ENCODE results near the gene SERPINF2. TPM values are rescaled to one million over a fixed set of nuclear protein-coding genes. Genes with fewer than 3 reads are reported as not detected.

SERPINF2 gene
- total and polyA plus RNA-seq, 3 experiments from 2014 or later: 0.13 to 0.33 TPM; not detected in 1

DNA sequence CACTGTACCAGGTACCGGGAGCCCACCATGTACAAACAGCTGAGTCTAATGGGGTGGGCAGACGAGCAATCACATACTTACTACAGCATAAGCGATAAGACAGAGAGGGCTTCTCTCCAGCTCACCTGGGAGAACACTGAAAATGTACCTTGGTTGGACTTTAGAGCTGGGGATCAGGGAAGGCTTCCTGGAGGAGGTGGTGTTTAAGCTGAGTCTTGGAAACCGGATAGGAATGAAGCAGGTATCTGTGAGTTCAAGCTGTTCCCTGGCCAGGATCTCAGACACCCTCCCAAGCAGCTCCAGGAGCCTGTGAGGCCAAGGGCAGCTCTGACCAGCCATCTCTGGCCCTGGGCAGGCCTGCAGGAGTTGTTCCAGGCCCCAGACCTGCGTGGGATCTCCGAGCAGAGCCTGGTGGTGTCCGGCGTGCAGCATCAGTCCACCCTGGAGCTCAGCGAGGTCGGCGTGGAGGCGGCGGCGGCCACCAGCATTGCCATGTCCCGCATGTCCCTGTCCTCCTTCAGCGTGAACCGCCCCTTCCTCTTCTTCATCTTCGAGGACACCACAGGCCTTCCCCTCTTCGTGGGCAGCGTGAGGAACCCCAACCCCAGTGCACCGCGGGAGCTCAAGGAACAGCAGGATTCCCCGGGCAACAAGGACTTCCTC is 11.2 kb downstream of the SERPINF2 start:
- Histone ChIP-seq H3K36me3 (ENCODE audit: insufficient read depth, low read length) (no peaks in the 10 kb centered on the region), H3K4me3 (ENCODE audit: low read length) (no peak overlapping the region), H3K4me1 (ENCODE audit: insufficient read depth, low read length) (no peaks in the 10 kb centered on the region), H3K9me3 (ENCODE audit: low read length) (no peaks in the 10 kb centered on the region), H3K27me3 (ENCODE audit: insufficient read depth, low read length, poor library complexity, severe bottlenecking) (no peaks in the 10 kb centered on the region), H3K27ac (ENCODE audit: low read depth, low read length) (no peak overlapping the region)
- Mint-ChIP-seq H3K4me3 (no peak overlapping the region), H3K27ac (peak overlapping the region in 1 of 8 donors; percentile 79), H3K36me3 (no peaks in the 10 kb centered on the region), H3K4me1 (peaks cover 0 to 3% (median 0%) of the 10 kb centered on the region in 3 donors), H3K9me3 (no peaks in the 10 kb centered on the region), H3K27me3 (peaks cover 1 to 8% of the 10 kb centered on the region in 2 donors)
- POLR2A ChIA-PET: no interaction called here
- CTCF ChIA-PET: no interaction called here
- DNase-seq: no peak

DNA sequence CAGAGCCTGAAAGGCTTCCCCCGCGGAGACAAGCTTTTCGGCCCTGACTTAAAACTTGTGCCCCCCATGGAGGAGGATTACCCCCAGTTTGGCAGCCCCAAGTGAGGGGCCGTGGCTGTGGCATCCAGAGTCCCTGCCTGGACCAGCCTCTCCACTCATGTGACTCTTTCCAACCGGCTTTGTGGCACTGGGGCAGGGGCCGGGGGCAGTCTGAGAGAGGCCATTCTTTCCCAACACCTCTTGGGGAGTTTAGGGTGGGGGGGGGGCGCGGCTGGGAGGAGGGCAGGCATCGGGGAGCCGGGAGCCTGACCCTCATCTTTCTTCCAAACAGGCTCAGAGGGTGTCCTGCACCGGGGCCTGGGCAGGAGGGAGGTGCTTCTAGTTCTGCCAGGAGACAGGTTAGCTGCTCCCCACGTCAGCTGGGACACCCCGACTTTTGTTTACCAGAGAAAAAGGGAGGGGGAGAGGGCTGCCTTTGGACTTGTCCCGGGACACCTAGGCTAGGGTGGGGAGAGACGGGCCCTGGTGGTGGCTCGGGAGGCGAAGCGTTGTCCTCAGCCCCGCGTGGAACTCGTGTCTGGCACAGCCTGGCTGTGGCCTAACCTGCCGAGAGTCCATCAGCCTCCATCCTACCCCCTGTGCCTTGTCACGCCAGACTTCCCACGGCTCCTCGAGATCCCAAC is 11.9 kb downstream of the SERPINF2 start:
- CTCF ChIA-PET: interaction anchor here (0.6 kb wide), 1 partner anchor 68 kb away, joined by 3 read pairs; no protein-coding TSS in a partner anchor

DNA sequence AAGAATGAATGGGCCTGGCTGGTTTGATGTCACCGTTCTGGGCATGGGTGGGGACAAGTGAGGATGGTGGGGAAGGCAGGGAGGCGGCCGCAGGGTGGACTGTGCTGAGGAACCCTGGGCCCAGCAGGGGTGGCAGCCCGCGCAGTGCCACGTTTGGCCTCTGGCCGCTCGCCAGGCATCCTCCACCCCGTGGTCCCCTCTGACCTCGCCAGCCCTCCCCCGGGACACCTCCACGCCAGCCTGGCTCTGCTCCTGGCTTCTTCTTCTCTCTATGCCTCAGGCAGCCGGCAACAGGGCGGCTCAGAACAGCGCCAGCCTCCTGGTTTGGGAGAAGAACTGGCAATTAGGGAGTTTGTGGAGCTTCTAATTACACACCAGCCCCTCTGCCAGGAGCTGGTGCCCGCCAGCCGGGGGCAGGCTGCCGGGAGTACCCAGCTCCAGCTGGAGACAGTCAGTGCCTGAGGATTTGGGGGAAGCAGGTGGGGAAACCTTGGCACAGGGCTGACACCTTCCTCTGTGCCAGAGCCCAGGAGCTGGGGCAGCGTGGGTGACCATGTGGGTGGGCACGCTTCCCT is 12.7 kb downstream of the SERPINF2 start:
- Histone ChIP-seq H3K4me3 (ENCODE audit: low read length) (no peak overlapping the region), H3K27ac (ENCODE audit: low read depth, low read length) (no peak overlapping the region), H3K27me3 (ENCODE audit: insufficient read depth, low read length, poor library complexity, severe bottlenecking) (no peaks in the 10 kb centered on the region), H3K4me1 (ENCODE audit: insufficient read depth, low read length) (no peaks in the 10 kb centered on the region), H3K36me3 (ENCODE audit: insufficient read depth, low read length) (no peaks in the 10 kb centered on the region), H3K9me3 (ENCODE audit: low read length) (no peaks in the 10 kb centered on the region)
- Mint-ChIP-seq H3K36me3 (no peaks in the 10 kb centered on the region), H3K4me1 (peaks cover 0 to 3% (median under 1%) of the 10 kb centered on the region in 3 donors), H3K4me3 (no peak overlapping the region), H3K9me3 (no peaks in the 10 kb centered on the region), H3K27ac (peak overlapping the region in 1 of 8 donors; percentile 47), H3K27me3 (peaks cover 1 to 8% of the 10 kb centered on the region in 2 donors)
- ChIA-PET POLR2A (no interaction called here), CTCF (interaction anchor here (0.6 kb wide), 2 partner anchors 68 to 531 kb away, joined by 3 read pairs; no protein-coding TSS in a partner anchor)
- no peak for DNase-seq

More for the DNA sequence above, 11.9 kb downstream of the SERPINF2 start:
- peak overlapping the region in 1 of 7 donors; percentile 27 for H3K4me3 Mint-ChIP-seq
- H3K4me3 ChIP-seq (ENCODE audit: low read length): no peak overlapping the region
- no peak overlapping the region for H3K27ac ChIP-seq (ENCODE audit: low read depth, low read length)
- H3K4me1 Mint-ChIP-seq: peaks cover 0 to 3% (median 0%) of the 10 kb centered on the region in 3 donors
- no peaks in the 10 kb centered on the region for H3K4me1 ChIP-seq (ENCODE audit: insufficient read depth, low read length)
- H3K27ac Mint-ChIP-seq: no peak overlapping the region
- H3K27me3 Mint-ChIP-seq: peaks cover 1 to 8% of the 10 kb centered on the region in 2 donors
- no peaks in the 10 kb centered on the region for H3K9me3 Mint-ChIP-seq
- no peak for DNase-seq
- H3K36me3 Mint-ChIP-seq: no peaks in the 10 kb centered on the region
- POLR2A ChIA-PET: no interaction called here
- H3K36me3 ChIP-seq (ENCODE audit: insufficient read depth, low read length): no peaks in the 10 kb centered on the region
- H3K27me3 ChIP-seq (ENCODE audit: insufficient read depth, low read length, poor library complexity, severe bottlenecking): no peaks in the 10 kb centered on the region
- H3K9me3 ChIP-seq (ENCODE audit: low read length): no peaks in the 10 kb centered on the region

DNA sequence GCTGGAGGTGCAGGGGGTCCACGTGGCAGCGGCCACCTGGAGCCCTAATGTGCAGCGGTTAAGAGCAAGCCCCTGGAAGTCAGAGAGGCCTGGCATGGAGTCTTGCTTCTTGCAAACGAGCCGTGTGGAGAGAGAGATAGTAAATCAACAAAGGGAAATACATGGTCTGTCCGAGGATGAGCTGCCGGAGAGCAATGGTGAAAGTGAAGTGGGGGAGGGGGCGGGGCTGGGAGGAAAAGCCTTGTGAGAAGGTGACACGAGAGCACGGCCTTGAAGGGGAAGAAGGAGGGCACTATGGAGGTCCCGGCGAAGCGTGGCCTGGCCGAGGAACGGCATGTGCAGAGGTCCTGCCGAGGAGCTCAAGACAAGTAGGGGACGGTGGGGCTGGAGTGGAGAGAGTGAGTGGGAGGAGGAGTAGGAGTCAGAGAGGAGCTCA is 13.2 kb downstream of the SERPINF2 start:
- Mint-ChIP-seq H3K4me1 (peaks cover 0 to 3% (median 3%) of the 10 kb centered on the region in 3 donors), H3K4me3 (no peak overlapping the region), H3K27ac (no peak overlapping the region), H3K36me3 (no peaks in the 10 kb centered on the region), H3K9me3 (no peaks in the 10 kb centered on the region), H3K27me3 (peaks cover 1 to 8% of the 10 kb centered on the region in 2 donors)
- Histone ChIP-seq H3K4me3 (ENCODE audit: low read length) (no peak overlapping the region), H3K27me3 (ENCODE audit: insufficient read depth, low read length, poor library complexity, severe bottlenecking) (no peaks in the 10 kb centered on the region), H3K4me1 (ENCODE audit: insufficient read depth, low read length) (no peaks in the 10 kb centered on the region), H3K9me3 (ENCODE audit: low read length) (no peaks in the 10 kb centered on the region), H3K27ac (ENCODE audit: low read depth, low read length) (no peak overlapping the region), H3K36me3 (ENCODE audit: insufficient read depth, low read length) (no peaks in the 10 kb centered on the region)
- POLR2A ChIA-PET: no interaction called here
- no peak for DNase-seq
- CTCF ChIA-PET: interaction anchor here (0.6 kb wide), 1 partner anchor 531 kb away, joined by 3 read pairs; no protein-coding TSS in a partner anchor

- ChIA-PET CTCF (no interaction called here), POLR2A (no interaction called here)
- H3K27ac Mint-ChIP-seq: peak overlapping the region in 1 of 8 donors; percentile 61
Observed at GRCh38 chr17:1758807-1759206, 16.1 kb downstream of the SERPINF2 start.

GRCh38 chr17:1759529-1759928 is 16.9 kb downstream of the SERPINF2 start:
- DNase-seq: no peak
- ChIA-PET POLR2A (no interaction called here), CTCF (no interaction called here)
- H3K27ac Mint-ChIP-seq: peak overlapping the region in 1 of 8 donors; percentile 46
- no peaks in the 10 kb centered on the region for H3K27me3 ChIP-seq (ENCODE audit: insufficient read depth, low read length, poor library complexity, severe bottlenecking)
- H3K9me3 Mint-ChIP-seq: no peaks in the 10 kb centered on the region
- H3K4me3 Mint-ChIP-seq: no peak overlapping the region
- H3K4me1 ChIP-seq (ENCODE audit: insufficient read depth, low read length): peaks cover 31% of the 10 kb centered on the region
- H3K4me1 Mint-ChIP-seq: peaks cover 22 to 33% (median 24%) of the 10 kb centered on the region in 3 donors
- H3K27me3 Mint-ChIP-seq: peaks cover 1 to 8% of the 10 kb centered on the region in 2 donors
- no peaks in the 10 kb centered on the region for H3K36me3 Mint-ChIP-seq
- H3K27ac ChIP-seq (ENCODE audit: low read depth, low read length): no peak overlapping the region
- H3K36me3 ChIP-seq (ENCODE audit: insufficient read depth, low read length): no peaks in the 10 kb centered on the region
- H3K4me3 ChIP-seq (ENCODE audit: low read length): no peak overlapping the region
- no peaks in the 10 kb centered on the region for H3K9me3 ChIP-seq (ENCODE audit: low read length)

More at GRCh38 chr17:1758807-1759206, 16.1 kb downstream of the SERPINF2 start:
- peaks cover 1 to 8% of the 10 kb centered on the region in 2 donors for H3K27me3 Mint-ChIP-seq
- Histone ChIP-seq H3K27ac (ENCODE audit: low read depth, low read length) (no peak overlapping the region), H3K36me3 (ENCODE audit: insufficient read depth, low read length) (no peaks in the 10 kb centered on the region), H3K9me3 (ENCODE audit: low read length) (no peaks in the 10 kb centered on the region), H3K4me3 (ENCODE audit: low read length) (no peak overlapping the region), H3K27me3 (ENCODE audit: insufficient read depth, low read length, poor library complexity, severe bottlenecking) (no peaks in the 10 kb centered on the region), H3K4me1 (ENCODE audit: insufficient read depth, low read length) (peaks cover 24% of the 10 kb centered on the region)
- no peak overlapping the region for H3K4me3 Mint-ChIP-seq
- H3K9me3 Mint-ChIP-seq: no peaks in the 10 kb centered on the region
- DNase-seq: no peak
- H3K36me3 Mint-ChIP-seq: no peaks in the 10 kb centered on the region
- peaks cover 15 to 25% (median 17%) of the 10 kb centered on the region in 3 donors for H3K4me1 Mint-ChIP-seq

DNA sequence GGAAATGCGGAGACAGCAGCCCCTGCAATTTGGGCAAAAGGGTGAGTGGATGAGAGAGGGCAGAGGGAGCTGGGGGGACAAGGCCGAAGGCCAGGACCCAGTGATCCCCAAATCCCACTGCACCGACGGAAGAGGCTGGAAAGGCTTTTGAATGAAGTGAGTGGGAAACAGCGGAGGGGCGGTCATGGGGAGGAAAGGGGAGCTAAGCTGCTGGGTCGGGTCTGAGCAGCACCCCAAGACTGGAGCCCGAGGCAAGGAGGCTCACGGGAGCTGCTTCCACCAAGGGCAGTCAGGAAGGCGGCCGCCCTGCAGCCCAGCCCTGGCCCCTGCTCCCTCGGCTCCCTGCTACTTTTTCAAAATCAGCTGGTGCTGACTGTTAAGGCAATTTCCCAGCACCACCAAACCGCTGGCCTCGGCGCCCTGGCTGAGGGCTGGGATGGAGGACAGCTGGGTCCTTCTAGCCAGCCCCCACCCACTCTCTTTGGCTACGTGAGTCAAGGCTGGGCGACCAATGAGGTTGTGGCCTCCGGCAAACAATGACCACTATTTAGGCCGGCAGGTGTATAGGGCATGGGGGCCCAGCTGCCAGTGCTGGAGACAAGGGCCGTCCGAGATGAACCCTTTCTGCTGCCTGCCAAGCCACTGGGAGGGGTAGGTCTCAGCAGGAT is 19.7 kb downstream of the SERPINF2 start:
- no peaks in the 10 kb centered on the region for H3K9me3 Mint-ChIP-seq
- ChIA-PET CTCF (interaction anchor here (0.8 to 2.0 kb wide), 3 partner anchors 39 to 103 kb away, joined by 3 to 5 read pairs (median 4); no protein-coding TSS in a partner anchor), POLR2A (no interaction called here)
- no peak for DNase-seq
- peaks cover 1 to 4% of the 10 kb centered on the region in 2 donors for H3K27me3 Mint-ChIP-seq
- peaks cover 25 to 35% (median 28%) of the 10 kb centered on the region in 3 donors for H3K4me1 Mint-ChIP-seq
- H3K36me3 ChIP-seq (ENCODE audit: insufficient read depth, low read length): no peaks in the 10 kb centered on the region
- H3K4me3 Mint-ChIP-seq: no peak overlapping the region
- H3K4me3 ChIP-seq (ENCODE audit: low read length): no peak overlapping the region
- H3K9me3 ChIP-seq (ENCODE audit: low read length): no peaks in the 10 kb centered on the region
- no peaks in the 10 kb centered on the region for H3K27me3 ChIP-seq (ENCODE audit: insufficient read depth, low read length, poor library complexity, severe bottlenecking)
- peaks cover 33% of the 10 kb centered on the region for H3K4me1 ChIP-seq (ENCODE audit: insufficient read depth, low read length)
- H3K27ac ChIP-seq (ENCODE audit: low read depth, low read length): peak overlapping the region; percentile 38
- H3K36me3 Mint-ChIP-seq: no peaks in the 10 kb centered on the region
- H3K27ac Mint-ChIP-seq: peak overlapping the region in 4 of 8 donors; percentile 12 to 86 (median 46)
